Measurements from ENCODE around the gene JAKMIP3.

DNA sequence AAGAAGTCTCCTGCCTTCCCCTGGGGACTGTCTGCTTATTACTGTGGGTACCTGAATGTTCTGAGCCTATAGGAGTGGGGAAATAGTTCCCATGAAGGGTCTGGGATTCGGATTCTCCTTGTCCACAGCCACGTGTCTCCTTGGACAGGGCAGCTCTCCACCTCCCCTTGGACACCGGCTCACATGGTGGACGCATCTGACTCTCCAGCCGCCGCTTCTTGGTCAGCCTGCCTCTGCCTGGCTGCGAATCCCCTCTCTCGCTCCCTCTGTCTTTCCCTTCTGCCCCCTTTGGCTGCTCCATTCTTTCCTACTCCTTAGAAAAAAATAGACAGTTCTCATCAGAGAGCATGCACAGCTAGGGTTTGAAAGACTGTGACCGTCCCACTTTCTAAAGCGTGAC, 46.9 kb downstream of the JAKMIP3 start:
- TF ChIP-seq, protein P1, sequence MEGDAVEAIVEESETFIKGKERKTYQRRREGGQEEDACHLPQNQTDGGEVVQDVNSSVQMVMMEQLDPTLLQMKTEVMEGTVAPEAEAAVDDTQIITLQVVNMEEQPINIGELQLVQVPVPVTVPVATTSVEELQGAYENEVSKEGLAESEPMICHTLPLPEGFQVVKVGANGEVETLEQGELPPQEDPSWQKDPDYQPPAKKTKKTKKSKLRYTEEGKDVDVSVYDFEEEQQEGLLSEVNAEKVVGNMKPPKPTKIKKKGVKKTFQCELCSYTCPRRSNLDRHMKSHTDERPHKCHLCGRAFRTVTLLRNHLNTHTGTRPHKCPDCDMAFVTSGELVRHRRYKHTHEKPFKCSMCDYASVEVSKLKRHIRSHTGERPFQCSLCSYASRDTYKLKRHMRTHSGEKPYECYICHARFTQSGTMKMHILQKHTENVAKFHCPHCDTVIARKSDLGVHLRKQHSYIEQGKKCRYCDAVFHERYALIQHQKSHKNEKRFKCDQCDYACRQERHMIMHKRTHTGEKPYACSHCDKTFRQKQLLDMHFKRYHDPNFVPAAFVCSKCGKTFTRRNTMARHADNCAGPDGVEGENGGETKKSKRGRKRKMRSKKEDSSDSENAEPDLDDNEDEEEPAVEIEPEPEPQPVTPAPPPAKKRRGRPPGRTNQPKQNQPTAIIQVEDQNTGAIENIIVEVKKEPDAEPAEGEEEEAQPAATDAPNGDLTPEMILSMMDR (IDR thresholded peaks at IDR 0.05), result no peak
- TF ChIP-seq EP300 (IDR thresholded peaks at IDR 0.05) (no peak), POLR2AphosphoS5 (IDR thresholded peaks at IDR 0.05) (no peak)
